Muscle of back (tissue), 13 donors: ENCODE results near the gene CMSS1. TPM values are rescaled to one million over a fixed set of nuclear protein-coding genes. Genes with fewer than 3 reads are reported as not detected.

Source experiments
- DNase-seq, 3 donors: peaks; one replicate each; pipeline versions ENCODE4 v3.0.0 to v3.0.0-alpha.2; 2013
- long read RNA-seq, 9 donors: transcript quantifications; one replicate each; lab custom pipeline, GENCODE V29; 2026
- polyA plus RNA-seq, 10 donors: library from polyadenylated mRNA; unstranded; fragments of 120-200 nt; gene quantifications; one replicate each; pipeline ENCODE4 v1.2.1, GENCODE V29; 2013; ENCODE audit not compliant: insufficient read length in 10 of 10

The CMSS1 gene
- polyA plus RNA-seq = 10 to 100 TPM; 26.9 to 37.8 (median 29.3) TPM
- long read RNA-seq, donor 1, partial matches to known transcripts = 13 of 16 reads
- long read RNA-seq, donor 1, other reads (novel, unspliced or antisense) = 0 of 16 reads
- long read RNA-seq, donor 2, partial matches to known transcripts = 5 of 5 reads
- long read RNA-seq, donor 2, other reads (novel, unspliced or antisense) = 0 of 5 reads
- long read RNA-seq, donor 3 = 0 reads
- long read RNA-seq, donor 4, partial matches to known transcripts = 11 of 11 reads
- long read RNA-seq, donor 4, other reads (novel, unspliced or antisense) = 0 of 11 reads
- long read RNA-seq, donor 5, partial matches to known transcripts = 75 of 75 reads
- long read RNA-seq, donor 5, other reads (novel, unspliced or antisense) = 0 of 75 reads
- long read RNA-seq, donor 6, partial matches to known transcripts = 18 of 19 reads
- long read RNA-seq, donor 6, other reads (novel, unspliced or antisense) = 0 of 19 reads
- long read RNA-seq, donor 7, partial matches to known transcripts = 8 of 8 reads
- long read RNA-seq, donor 7, other reads (novel, unspliced or antisense) = 0 of 8 reads
- long read RNA-seq, donor 8, partial matches to known transcripts = 38 of 39 reads
- long read RNA-seq, donor 8, other reads (novel, unspliced or antisense) = 0 of 39 reads
- long read RNA-seq, donor 9, partial matches to known transcripts = 10 of 10 reads
- long read RNA-seq, donor 9, other reads (novel, unspliced or antisense) = 0 of 10 reads

- peak; percentile 92 to 98 (median 95) for DNase-seq
Measured at GRCh38 chr3:99817437-99818240, at the start of gene CMSS1. CMSS1 (plus strand) TSS chr3:99817862.

GRCh38 chr3:99768126-99768525 is 49.5 kb upstream of the CMSS1 start:
- no peak for DNase-seq

- no peak for DNase-seq
Measured at GRCh38 chr3:99768808-99769501, 48.7 kb upstream of the CMSS1 start.

GRCh38 chr3:99772171-99772570 is 45.5 kb upstream of the CMSS1 start:
- no peak for DNase-seq

- no peak for DNase-seq
Measured at GRCh38 chr3:99772671-99773070, 45.0 kb upstream of the CMSS1 start.

GRCh38 chr3:99774467-99774866 is 43.2 kb upstream of the CMSS1 start:
- DNase-seq = peak; percentile 47 to 84 (median 75)

- no peak for DNase-seq
Measured at GRCh38 chr3:99776516-99777209, 41.0 kb upstream of the CMSS1 start.

- no peak for DNase-seq
Measured at GRCh38 chr3:99777210-99777549, 40.5 kb upstream of the CMSS1 start.

GRCh38 chr3:99777708-99778107 is 40.0 kb upstream of the CMSS1 start:
- DNase-seq = no peak

- DNase-seq = peak in 1 of 3 donors; percentile 58
Measured at GRCh38 chr3:99780749-99781148, 36.9 kb upstream of the CMSS1 start.

- peak in 1 of 3 donors; percentile 42 for DNase-seq
Measured at GRCh38 chr3:99781761-99782160, 35.9 kb upstream of the CMSS1 start.

GRCh38 chr3:99783011-99783573 is 34.6 kb upstream of the CMSS1 start:
- DNase-seq = peak in 2 of 3 donors; percentile 17 to 89

GRCh38 chr3:99789011-99789721 is 28.5 kb upstream of the CMSS1 start:
- DNase-seq = peak; percentile 24 to 56 (median 43)

- DNase-seq = no peak
Measured at GRCh38 chr3:99794485-99794884, 23.2 kb upstream of the CMSS1 start.

GRCh38 chr3:99795573-99795972 is 22.1 kb upstream of the CMSS1 start:
- DNase-seq = no peak

GRCh38 chr3:99799422-99799821 is 18.2 kb upstream of the CMSS1 start:
- no peak for DNase-seq

- DNase-seq = peak; percentile 38 to 57 (median 57)
Measured at GRCh38 chr3:99803297-99803696, 14.4 kb upstream of the CMSS1 start.

GRCh38 chr3:99805160-99805559 is 12.5 kb upstream of the CMSS1 start:
- DNase-seq = no peak

GRCh38 chr3:99808163-99808794 is 9.4 kb upstream of the CMSS1 start:
- peak; percentile 44 to 52 (median 47) for DNase-seq
